HepG2 (cell line): ENCODE data around the gene CHRD. TPM values are rescaled to one million over a fixed set of nuclear protein-coding genes. Genes with fewer than 3 reads are reported as not detected.

Experiments
- CREM ChIP-seq, 2 experiments: sonication (generic) in 1 of 2; formaldehyde crosslinking in 1 of 2; IDR thresholded peaks; 2 replicates each; pipeline versions ENCODE4 v1.4.0 to v1.6.1; 2016 to 2020; ENCODE audit warnings: antibody characterized with exemption in 1 of 2, mild to moderate bottlenecking in 1 of 2, missing genetic modification reagents in 1 of 2
- DR1 ChIP-seq: sonication (generic); formaldehyde crosslinking; IDR thresholded peaks from 2 replicates; pipeline ENCODE4 v1.8.0; 2021; ENCODE audit warnings: mild to moderate bottlenecking, missing genetic modification reagents, inconsistent platforms
- HMGXB4 ChIP-seq, 2 experiments: sonication (generic) in 1 of 2; formaldehyde crosslinking in 1 of 2; IDR thresholded peaks; 2 replicates each; pipeline versions ENCODE4 v1.4.0 to v1.6.1; 2018 to 2020; ENCODE audit warnings: missing genetic modification reagents in 2 of 2, borderline replicate concordance in 1 of 2, low read depth in 1 of 2, mild to moderate bottlenecking in 1 of 2, missing biosample characterization in 1 of 2
- HNRNPK ChIP-seq: fragments of 200-400 bp; formaldehyde crosslinking; IDR thresholded peaks from 2 replicates; pipeline ENCODE4 v1.6.1; 2018; ENCODE audit warnings: low read length, low read depth, moderate library complexity, mild to moderate bottlenecking; ENCODE audit not compliant: poor library complexity, severe bottlenecking
- KDM1A ChIP-seq: IDR thresholded peaks from 2 replicates; pipeline ENCODE4 v1.6.1; 2016; ENCODE audit warnings: missing compliant biosample characterization
- KDM2A ChIP-seq: sonication (generic); formaldehyde crosslinking; IDR thresholded peaks from 2 replicates; pipeline ENCODE4 v1.4.0; 2020; ENCODE audit warnings: low read depth, missing genetic modification reagents, borderline replicate concordance
- KDM5B ChIP-seq: sonication (generic); formaldehyde crosslinking; IDR thresholded peaks from 2 replicates; pipeline ENCODE4 v1.4.0; 2020; ENCODE audit warnings: missing genetic modification reagents, mild to moderate bottlenecking, borderline replicate concordance
- MXI1 ChIP-seq: IDR thresholded peaks from 3 replicates; pipeline ENCODE4 v1.6.1; 2012; ENCODE audit warnings: low read depth, low read length, inconsistent platforms, borderline replicate concordance
- NFYB ChIP-seq: sonication (generic); formaldehyde crosslinking; IDR thresholded peaks from 2 replicates; pipeline ENCODE4 v1.4.0; 2020; ENCODE audit warnings: missing genetic modification reagents
- POLR2A ChIP-seq, 2 experiments: IDR thresholded peaks; 2 replicates each; pipeline ENCODE4 v1.6.1; 2011; ENCODE audit warnings: low read depth in 2 of 2, low read length in 2 of 2, mild to moderate bottlenecking in 1 of 2, moderate library complexity in 1 of 2; ENCODE audit not compliant: insufficient read depth in 1 of 2
- RBFOX2 ChIP-seq: fragments of 200-400 bp; formaldehyde crosslinking; IDR thresholded peaks from 2 replicates; pipeline ENCODE4 v1.6.1; 2017; ENCODE audit warnings: low read depth, mild to moderate bottlenecking, low read length
- ZNF205 ChIP-seq: IDR thresholded peaks from 2 replicates; pipeline ENCODE4 v1.6.1; 2018; ENCODE audit warnings: missing biosample characterization, missing genetic modification reagents
- ZNF430 ChIP-seq: sonication (generic); formaldehyde crosslinking; IDR thresholded peaks from 2 replicates; pipeline ENCODE4 v1.9.0; 2021; ENCODE audit warnings: mild to moderate bottlenecking, missing genetic modification reagents
- ZNF572 ChIP-seq: sonication (generic); formaldehyde crosslinking; IDR thresholded peaks from 2 replicates; pipeline ENCODE4 v1.5.1; 2020; ENCODE audit warnings: mild to moderate bottlenecking, missing genetic modification reagents
- ZNF644 ChIP-seq: IDR thresholded peaks from 2 replicates; pipeline ENCODE4 v1.6.1; 2016; ENCODE audit warnings: low read depth
- polyA plus RNA-seq, 8 experiments: library from polyadenylated mRNA; depleted of rRNA in 3 of 8; stranded (reverse) in 7 of 8; unstranded in 1 of 8; fragments of >200 nt; fragmentation: Illumina TruSeq in 4 of 8; extraction: Trizol in 4 of 8; gene quantifications; 2 replicates each; pipeline versions ENCODE4 v1.2.1 to v1.2.3, GENCODE V29; 2011 to 2016; ENCODE audit warnings: low read depth in 4 of 8, missing spikeins in 1 of 8, mixed read lengths in 1 of 8; ENCODE audit not compliant: insufficient read depth in 1 of 8
- total RNA-seq, 5 experiments: library from RNA; depleted of rRNA; stranded (reverse); fragments of >200 nt; fragmentation: Illumina TruSeq; extraction: Trizol; gene quantifications; 2 replicates each; pipeline ENCODE4 v1.2.3, GENCODE V29; 2016; ENCODE audit warnings: low read depth in 1 of 5
- TF ChIP-seq, protein P1 (sequence below): sonication (generic); formaldehyde crosslinking; IDR thresholded peaks from 2 replicates; pipeline ENCODE4 v1.5.0; 2020; ENCODE audit warnings: missing genetic modification reagents
- TF ChIP-seq, protein P2 (sequence below): sonication (generic); formaldehyde crosslinking; IDR thresholded peaks from 2 replicates; pipeline ENCODE4 v1.4.0; 2020; ENCODE audit warnings: mild to moderate bottlenecking, low read depth, missing genetic modification reagents
- TF ChIP-seq, protein P3 (sequence below): sonication (generic); formaldehyde crosslinking; IDR thresholded peaks from 2 replicates; pipeline ENCODE4 v1.8.1; 2023; ENCODE audit warnings: missing genetic modification reagents, inconsistent platforms, borderline replicate concordance
- TF ChIP-seq, protein P4 (sequence below): sonication (generic); formaldehyde crosslinking; IDR thresholded peaks from 2 replicates; pipeline ENCODE4 v1.4.0; 2020; ENCODE audit warnings: missing genetic modification reagents
- TF ChIP-seq, protein P5 (sequence below): sonication (generic); formaldehyde crosslinking; IDR thresholded peaks from 2 replicates; pipeline ENCODE4 v1.4.0; 2020; ENCODE audit warnings: missing genetic modification reagents

CHRD gene
- total and polyA plus RNA-seq, 2 of the 13 experiments (the other 11 are each of a cell fraction or from before 2014, with no cell fraction given) = 22.2 to 35.2 TPM

GRCh38 chr3:184377882-184378445, 1.9 kb upstream of the CHRD start, which contains the start of gene THPO (continued):
- TF ChIP-seq, protein P1, sequence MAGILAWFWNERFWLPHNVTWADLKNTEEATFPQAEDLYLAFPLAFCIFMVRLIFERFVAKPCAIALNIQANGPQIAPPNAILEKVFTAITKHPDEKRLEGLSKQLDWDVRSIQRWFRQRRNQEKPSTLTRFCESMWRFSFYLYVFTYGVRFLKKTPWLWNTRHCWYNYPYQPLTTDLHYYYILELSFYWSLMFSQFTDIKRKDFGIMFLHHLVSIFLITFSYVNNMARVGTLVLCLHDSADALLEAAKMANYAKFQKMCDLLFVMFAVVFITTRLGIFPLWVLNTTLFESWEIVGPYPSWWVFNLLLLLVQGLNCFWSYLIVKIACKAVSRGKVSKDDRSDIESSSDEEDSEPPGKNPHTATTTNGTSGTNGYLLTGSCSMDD (CRISPR knock-in tag) = no peak
- no peak for TF ChIP-seq KDM1A
- no peak for TF ChIP-seq HNRNPK
- TF ChIP-seq ZNF572 = no peak; the same call in 1 of the 2 replicates
- peak; percentile 93 for TF ChIP-seq CREM (IDR thresholded peaks at IDR 0.05)
- TF ChIP-seq CREM (CRISPR knock-in tag; IDR thresholded peaks at IDR 0.05) = no peak
- TF ChIP-seq, protein P2, sequence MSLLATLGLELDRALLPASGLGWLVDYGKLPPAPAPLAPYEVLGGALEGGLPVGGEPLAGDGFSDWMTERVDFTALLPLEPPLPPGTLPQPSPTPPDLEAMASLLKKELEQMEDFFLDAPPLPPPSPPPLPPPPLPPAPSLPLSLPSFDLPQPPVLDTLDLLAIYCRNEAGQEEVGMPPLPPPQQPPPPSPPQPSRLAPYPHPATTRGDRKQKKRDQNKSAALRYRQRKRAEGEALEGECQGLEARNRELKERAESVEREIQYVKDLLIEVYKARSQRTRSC (CRISPR knock-in tag) = no peak
- TF ChIP-seq HMGXB4 (CRISPR knock-in tag; IDR thresholded peaks at IDR 0.05; ENCODE audit: borderline replicate concordance in 1 of 2, low read depth in 1 of 2) = peak; percentile 23 to 89; a peak in 2 of 4 replicates
- TF ChIP-seq, protein P3, sequence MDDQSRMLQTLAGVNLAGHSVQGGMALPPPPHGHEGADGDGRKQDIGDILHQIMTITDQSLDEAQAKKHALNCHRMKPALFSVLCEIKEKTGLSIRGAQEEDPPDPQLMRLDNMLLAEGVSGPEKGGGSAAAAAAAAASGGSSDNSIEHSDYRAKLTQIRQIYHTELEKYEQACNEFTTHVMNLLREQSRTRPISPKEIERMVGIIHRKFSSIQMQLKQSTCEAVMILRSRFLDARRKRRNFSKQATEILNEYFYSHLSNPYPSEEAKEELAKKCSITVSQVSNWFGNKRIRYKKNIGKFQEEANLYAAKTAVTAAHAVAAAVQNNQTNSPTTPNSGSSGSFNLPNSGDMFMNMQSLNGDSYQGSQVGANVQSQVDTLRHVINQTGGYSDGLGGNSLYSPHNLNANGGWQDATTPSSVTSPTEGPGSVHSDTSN (CRISPR knock-in tag) = no peak
- TF ChIP-seq, protein P4, sequence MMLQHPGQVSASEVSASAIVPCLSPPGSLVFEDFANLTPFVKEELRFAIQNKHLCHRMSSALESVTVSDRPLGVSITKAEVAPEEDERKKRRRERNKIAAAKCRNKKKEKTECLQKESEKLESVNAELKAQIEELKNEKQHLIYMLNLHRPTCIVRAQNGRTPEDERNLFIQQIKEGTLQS (CRISPR knock-in tag) = no peak
- peak; percentile 76; the same call in 1 of the 2 replicates for TF ChIP-seq DR1 (CRISPR knock-in tag)
- peak; percentile 89 for TF ChIP-seq NFYB
- peak; percentile 41; the same call in 1 of the 2 replicates for TF ChIP-seq RBFOX2
- TF ChIP-seq ZNF644 (CRISPR knock-in tag) = no peak
- peak; percentile 64 for TF ChIP-seq KDM2A (CRISPR knock-in tag)
- TF ChIP-seq, protein P5, sequence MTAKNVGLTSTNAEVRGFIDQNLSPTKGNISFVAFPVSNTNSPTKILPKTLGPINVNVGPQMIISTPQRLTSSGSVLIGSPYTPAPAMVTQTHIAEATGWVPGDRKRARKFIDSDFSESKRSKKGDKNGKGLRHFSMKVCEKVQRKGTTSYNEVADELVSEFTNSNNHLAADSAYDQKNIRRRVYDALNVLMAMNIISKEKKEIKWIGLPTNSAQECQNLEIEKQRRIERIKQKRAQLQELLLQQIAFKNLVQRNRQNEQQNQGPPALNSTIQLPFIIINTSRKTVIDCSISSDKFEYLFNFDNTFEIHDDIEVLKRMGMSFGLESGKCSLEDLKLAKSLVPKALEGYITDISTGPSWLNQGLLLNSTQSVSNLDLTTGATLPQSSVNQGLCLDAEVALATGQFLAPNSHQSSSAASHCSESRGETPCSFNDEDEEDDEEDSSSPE (CRISPR knock-in tag) = peak; percentile 2; the same call in 1 of the 2 replicates
- TF ChIP-seq MXI1 = peak; percentile 97; the same call in 2 of the 3 replicates
- no peak for TF ChIP-seq ZNF430 (CRISPR knock-in tag)
- TF ChIP-seq KDM5B (CRISPR knock-in tag) = peak; percentile 69; the same call in 1 of the 2 replicates
- TF ChIP-seq ZNF205 (CRISPR knock-in tag) = no peak
- TF ChIP-seq POLR2A (IDR thresholded peaks at IDR 0.05; ENCODE audit: insufficient read depth in 1 of 2, low read depth in 2 of 2, low read length in 2 of 2) = peak; percentile 75 to 94
